GM10266 (cell line): ENCODE measurements around the gene FES.

Source experiments
- DNase-seq: peaks from one replicate; pipeline ENCODE4 v3.0.0; 2012; ENCODE audit errors: extremely low spot score
- CTCF ChIP-seq: IDR thresholded peaks from 2 replicates; pipeline ENCODE4 v1.5.1; 2012; ENCODE audit warnings: mild to moderate bottlenecking, low read depth; ENCODE audit not compliant: control insufficient read depth, insufficient read depth; ENCODE audit errors: missing control alignments

The FES gene

GRCh38 chr15:90883976-90884718, at the start of gene FES:
FES (plus strand) TSS chr15:90884504; CDS start chr15:90885046, 542 bp downstream.
- peak; percentile 60 for DNase-seq
- TF ChIP-seq CTCF: no peak

GRCh38 chr15:90834626-90835025, 49.7 kb upstream of the FES start:
- no peak for DNase-seq
- TF ChIP-seq CTCF: no peak

- no peak for TF ChIP-seq CTCF
- DNase-seq: no peak
Observed at GRCh38 chr15:90836296-90836871, 47.9 kb upstream of the FES start.

GRCh38 chr15:90837094-90837493, 47.2 kb upstream of the FES start:
- TF ChIP-seq CTCF: no peak
- no peak for DNase-seq

GRCh38 chr15:90838139-90838538, 46.2 kb upstream of the FES start:
- TF ChIP-seq CTCF: no peak
- DNase-seq: no peak

- DNase-seq: no peak
- TF ChIP-seq CTCF: no peak
Observed at GRCh38 chr15:90838544-90838943, 45.8 kb upstream of the FES start.
